A549 (cell line): Measurements from ENCODE around the gene GOLM1.
A peak's percentile ranks its signal among the peaks of the same experiment; 100 is the strongest.

Experiments used
- CHD2 ChIP-seq: fragments of 150-350 bp; IDR thresholded peaks from 2 replicates; pipeline ENCODE4 v1.6.1; 2014; ENCODE audit warnings: low read length; ENCODE audit not compliant: partially characterized antibody
- CTCF ChIP-seq: fragments of >200 bp; sonication (Bioruptor Twin); formaldehyde crosslinking; IDR thresholded peaks from 3 replicates; pipeline ENCODE4 v1.5.1; 2016
- EHMT2 ChIP-seq: fragments of 200-600 bp; sonication (generic); IDR thresholded peaks from 2 replicates; pipeline ENCODE4 v1.6.1; 2016; ENCODE audit warnings: antibody characterized with exemption, low read depth, mild to moderate bottlenecking, moderate library complexity
- FOSL2 ChIP-seq, 2 experiments: fragments of 450-650 bp in 1 of 2; fragments of >200 bp in 1 of 2; sonication (Bioruptor Twin) in 1 of 2; formaldehyde crosslinking; IDR thresholded peaks; 2 replicates each; pipeline versions ENCODE4 v1.5.0 to v1.6.1; 2016 to 2020; ENCODE audit warnings: mild to moderate bottlenecking in 1 of 2, moderate library complexity in 1 of 2
- HMGXB4 ChIP-seq: fragments of 250-450 bp; sonication (Bioruptor Pico); IDR thresholded peaks from 2 replicates; pipeline ENCODE4 v1.5.0; 2021; ENCODE audit warnings: mild to moderate bottlenecking, moderate library complexity, borderline replicate concordance
- JUNB ChIP-seq: fragments of >200 bp; sonication (Bioruptor Twin); formaldehyde crosslinking; IDR thresholded peaks from 2 replicates; pipeline ENCODE4 v1.6.1; 2016
- MAZ ChIP-seq: fragments of 150-350 bp; IDR thresholded peaks from 2 replicates; pipeline ENCODE4 v1.6.1; 2014; ENCODE audit warnings: antibody characterized with exemption, low read depth, low read length, borderline replicate concordance
- NR3C1 ChIP-seq: fragments of >200 bp; sonication (Bioruptor Twin); formaldehyde crosslinking; IDR thresholded peaks from 3 replicates; pipeline ENCODE4 v1.6.1; 2017
- POLR2A ChIP-seq: IDR thresholded peaks from 2 replicates; pipeline ENCODE4 v1.6.1; 2012; ENCODE audit warnings: mild to moderate bottlenecking, low read length
- RAD21 ChIP-seq, 2 experiments: fragments of >200 bp in 1 of 2; sonication (Bioruptor Twin) in 1 of 2; formaldehyde crosslinking in 1 of 2; IDR thresholded peaks in 1 of 2; conservative IDR thresholded peaks in 1 of 2; 2 replicates in 1 of 2; 3 replicates in 1 of 2; pipeline ENCODE4 v1.6.1; 2012 to 2018; ENCODE audit warnings: inconsistent platforms in 1 of 2
- RNF2 ChIP-seq: fragments of 200-600 bp; sonication (generic); IDR thresholded peaks from 2 replicates; pipeline ENCODE4 v1.6.1; 2016; ENCODE audit warnings: low read depth, mild to moderate bottlenecking, antibody characterized with exemption, moderate library complexity, borderline replicate concordance

- TF ChIP-seq POLR2A (no peak), CTCF (no peak), MAZ (no peak), NR3C1 (no peak), EHMT2 (no peak), FOSL2 (IDR thresholded peaks at IDR 0.05) (no peak), FOSL2 (CRISPR knock-in tag; IDR thresholded peaks at IDR 0.05) (no peak), CHD2 (no peak), HMGXB4 (CRISPR knock-in tag) (0 out of 2 replicates have a peak, but pooled peaks have one; percentile 46), RNF2 (no peak), RAD21 (conservative IDR thresholded peaks at IDR 0.05 in 1 of 2, IDR thresholded peaks at IDR 0.05 in 1 of 2) (no peak), JUNB (no peak)
Observed at GRCh38 chr9:86128235-86128822, 29.0 kb upstream of the GOLM1 start.
